HG03469 (cell line): ENCODE results near the gene SLC25A5.
"Not testable (repeated sequence)": the region's sequence is repeated elsewhere in the genome, so short reads cannot be mapped to it uniquely, and the experiment has no call there.

Experiments used
- ATAC-seq: cut with Tn5 transposase; IDR thresholded peaks from one replicate; pipeline ENCODE4 v1.9.1; 2021; ENCODE audit warnings: mild to moderate bottlenecking, moderate library complexity, moderate number of reproducible peaks; ENCODE audit not compliant: unreplicated experiment

The SLC25A5 gene

DNA sequence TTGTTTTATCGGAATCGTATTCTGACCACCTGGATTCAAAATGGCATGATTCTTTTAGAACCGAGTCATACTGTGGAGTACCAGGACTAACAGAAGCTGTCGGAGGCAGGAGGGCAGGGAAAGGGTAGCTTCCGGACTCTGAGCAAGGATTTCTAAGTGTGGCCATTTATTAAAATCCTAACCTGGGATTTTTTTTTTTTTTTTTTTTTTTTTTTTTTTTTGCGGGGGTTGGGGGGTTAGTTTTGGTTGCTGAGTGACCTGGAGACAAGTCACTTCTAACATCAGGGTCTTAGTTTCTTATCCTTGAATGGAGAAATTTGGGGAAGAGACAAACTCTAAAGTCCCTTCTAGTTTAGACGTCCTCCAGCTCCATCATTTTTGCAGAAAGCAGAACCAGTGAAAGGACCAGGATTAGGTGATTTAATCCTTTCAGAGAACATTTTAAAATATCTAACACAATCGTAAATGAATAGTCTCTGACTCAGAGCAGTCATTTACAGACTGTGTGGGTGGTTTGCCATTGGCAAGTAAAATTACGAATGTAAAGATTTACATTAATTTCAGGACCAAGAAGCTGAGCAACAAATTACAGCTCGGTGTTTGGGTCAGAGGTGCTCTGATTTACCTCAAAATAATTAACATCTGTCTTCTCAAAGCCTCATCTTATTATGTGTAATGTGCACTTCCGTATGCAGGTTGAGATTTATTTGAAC is 7.3 kb downstream of the SLC25A5 start:
- no peak for ATAC-seq

DNA sequence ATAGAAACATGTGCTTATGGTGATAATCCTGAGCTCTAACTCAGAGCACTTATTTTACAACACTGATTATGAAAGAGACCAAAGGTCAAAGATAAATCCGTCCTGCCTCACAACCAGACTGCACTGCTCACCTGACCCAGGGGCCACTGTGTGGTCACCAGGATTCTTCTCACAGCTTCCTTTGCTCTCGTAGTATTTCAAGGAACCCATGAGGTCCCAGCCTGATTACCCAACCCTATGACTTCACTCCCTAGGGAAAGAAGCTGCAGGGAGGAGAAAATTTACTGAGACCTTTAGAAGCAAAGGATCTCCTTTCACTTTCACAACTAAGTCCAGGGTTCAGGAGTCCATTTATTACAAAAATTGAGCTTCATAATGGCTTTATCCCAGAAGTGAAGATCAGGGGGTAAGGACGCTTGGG is 9.6 kb downstream of the SLC25A5 start:
- no peak for ATAC-seq

DNA sequence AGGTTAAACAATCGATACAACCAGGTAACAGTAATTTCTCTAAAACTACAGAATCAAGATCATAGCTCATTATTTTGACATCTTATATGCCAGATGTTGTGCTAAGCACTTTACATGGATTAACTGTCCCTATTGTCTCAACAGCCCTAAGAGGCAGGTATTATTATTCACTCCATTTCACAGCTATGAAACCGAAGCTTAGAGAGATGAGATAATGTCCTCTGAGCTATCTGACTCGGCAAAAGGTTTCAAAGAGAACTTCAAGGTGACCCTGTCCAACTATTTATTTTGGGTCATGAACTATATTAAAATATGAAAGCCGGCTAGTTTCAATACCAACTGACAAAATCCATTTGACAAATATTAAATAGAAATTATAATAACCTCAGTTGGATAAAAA is 10.3 kb downstream of the SLC25A5 start:
- no peak for ATAC-seq

DNA sequence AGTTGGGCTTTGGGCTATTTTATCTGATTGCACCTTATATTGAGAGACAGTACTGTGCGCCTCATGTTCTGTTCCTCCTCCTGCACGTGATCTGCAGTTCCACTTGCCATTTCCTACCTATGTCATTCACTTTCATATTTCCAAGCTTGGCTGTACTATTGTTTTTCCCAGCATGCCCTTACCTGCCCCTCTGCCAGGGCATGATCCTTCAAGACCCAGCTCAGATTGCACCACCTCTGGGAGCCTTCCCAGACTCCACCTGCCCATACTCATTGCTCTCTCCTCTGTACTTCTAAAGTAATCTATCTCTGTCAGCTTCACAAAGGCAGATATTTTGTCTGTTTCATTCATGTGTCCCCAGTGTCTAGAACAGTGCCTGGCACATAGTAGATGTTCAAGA is 11.6 kb downstream of the SLC25A5 start:
- ATAC-seq = no peak

DNA sequence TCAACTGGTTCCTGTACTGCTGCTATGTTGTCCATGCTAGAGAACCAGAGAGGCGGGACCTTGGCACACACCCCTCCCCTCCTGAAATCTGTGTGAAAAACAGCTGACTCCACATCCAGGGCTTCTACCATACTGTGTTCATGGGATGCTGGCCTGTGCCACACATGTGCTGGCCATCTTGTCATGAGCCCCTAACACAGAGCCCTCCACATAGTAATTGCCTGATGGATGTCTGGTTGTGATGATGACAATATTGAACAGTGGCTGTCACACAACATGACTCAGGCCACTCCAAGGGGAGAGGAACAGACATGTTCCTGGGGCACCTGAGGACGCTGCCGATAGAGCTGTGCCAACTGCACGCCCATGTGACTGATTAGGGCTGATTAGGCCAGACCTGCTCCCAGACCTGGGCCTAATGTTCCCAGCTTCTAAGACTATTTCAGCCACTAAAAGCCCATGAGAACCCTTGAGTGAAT is 13.1 kb downstream of the SLC25A5 start:
- ATAC-seq = no peak

DNA sequence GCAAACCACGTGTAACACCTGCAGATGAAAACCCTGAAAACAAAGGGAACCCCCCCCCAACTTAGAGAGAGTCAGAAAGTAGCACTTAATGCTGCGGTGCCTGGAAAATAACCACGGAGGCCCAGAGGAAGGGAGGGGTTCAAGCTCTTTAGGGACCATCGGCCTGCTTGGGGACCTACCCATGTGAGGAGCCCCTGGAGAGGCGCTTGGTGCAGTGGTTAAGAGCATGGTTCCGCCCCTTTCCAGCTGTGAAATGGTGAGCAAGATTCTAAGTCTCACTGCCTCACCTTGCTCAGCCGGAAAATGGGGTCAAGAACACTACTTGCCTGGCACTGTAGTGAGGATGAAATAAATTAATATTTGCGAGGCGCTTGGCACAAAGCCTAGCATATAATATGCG is 13.8 kb downstream of the SLC25A5 start:
- ATAC-seq = no peak

DNA sequence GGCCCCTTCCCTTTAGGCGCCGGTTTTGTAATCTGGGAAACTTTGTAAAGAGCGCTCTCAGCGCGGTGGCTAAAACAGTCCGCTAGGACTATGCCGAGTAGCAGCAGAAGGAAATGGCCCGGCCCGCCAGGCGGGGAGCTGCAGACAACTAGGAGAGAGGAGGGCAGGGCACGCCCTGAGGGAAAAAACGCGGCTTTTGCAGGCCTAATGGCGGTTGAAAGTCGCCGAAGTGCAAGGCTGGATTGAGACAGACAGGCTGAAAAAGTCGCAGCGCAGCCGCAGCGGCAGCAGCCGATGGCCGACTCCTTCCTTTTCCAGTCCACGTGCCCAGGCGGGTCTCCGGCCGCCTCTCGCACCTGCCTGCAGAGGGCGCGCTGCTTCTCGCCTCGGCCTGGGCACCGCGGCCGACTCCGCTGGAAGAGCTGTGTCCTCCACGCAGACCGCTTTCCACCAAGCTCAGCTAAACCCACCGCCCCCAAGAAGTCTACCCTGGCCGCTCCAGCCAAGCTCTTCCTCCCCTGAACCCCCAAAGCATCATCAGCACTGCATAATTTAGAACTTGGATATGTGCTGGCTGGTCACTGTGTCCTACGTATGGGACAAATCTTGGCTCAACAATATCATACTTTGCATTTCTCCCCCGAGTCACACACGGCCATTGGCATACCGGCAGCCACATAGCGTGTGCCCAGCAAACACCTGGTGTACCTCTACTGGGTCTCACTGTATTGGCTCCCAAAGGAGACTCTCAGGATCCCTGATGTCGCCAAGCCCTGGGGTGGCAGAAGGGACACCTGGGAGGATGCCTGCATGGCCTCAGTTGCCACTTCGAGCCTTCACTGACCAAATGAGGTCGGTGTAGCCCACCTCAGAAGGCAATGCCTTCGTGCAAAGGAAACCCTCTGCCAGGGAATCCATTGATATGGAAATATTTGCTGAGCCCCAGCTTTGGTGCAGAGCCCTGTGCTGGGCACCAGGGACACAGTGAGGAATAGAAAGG is 14.5 kb downstream of the SLC25A5 start:
- ATAC-seq = no peak

DNA sequence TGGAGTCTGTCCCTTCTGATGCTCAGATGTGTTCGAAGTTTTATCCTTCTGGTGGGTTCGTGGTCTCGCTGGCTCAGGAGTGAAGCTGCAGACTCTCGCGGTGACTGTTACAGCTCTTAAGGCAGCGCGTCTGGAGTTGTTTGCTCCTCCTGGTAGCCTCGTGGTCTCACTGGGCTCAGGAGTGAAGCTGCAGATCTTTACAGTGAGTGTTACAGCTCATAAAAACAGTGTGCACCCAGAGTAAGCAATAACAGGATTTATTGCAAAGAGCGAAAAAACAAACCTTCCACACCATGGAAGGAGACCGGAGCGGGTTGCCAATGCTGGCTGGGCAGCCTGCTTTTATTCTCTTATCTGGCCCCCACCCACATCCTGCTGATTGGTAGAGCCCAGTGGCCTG is 18.5 kb downstream of the SLC25A5 start:
- no peak for ATAC-seq

DNA sequence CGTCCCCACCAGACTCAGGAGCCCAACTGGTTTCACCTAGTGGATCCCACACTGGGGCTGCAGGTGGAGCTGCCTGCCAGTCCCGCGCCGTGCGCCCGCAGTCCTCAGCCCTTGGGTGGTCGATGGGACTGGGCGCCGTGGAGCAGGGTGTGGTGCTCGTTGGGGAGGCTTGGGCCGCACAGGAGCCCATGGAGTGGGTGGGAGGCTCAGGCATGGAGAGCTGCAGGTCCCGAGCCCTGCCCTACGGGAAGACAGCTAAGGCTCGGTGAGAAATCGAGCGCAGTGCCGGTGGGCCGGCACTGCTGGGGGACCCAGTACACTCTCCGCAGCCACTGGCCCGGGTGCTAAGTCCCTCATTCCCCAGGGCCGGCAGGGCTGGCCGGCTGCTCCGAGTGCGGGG is 19.5 kb downstream of the SLC25A5 start:
- not testable (repeated sequence) for ATAC-seq

DNA sequence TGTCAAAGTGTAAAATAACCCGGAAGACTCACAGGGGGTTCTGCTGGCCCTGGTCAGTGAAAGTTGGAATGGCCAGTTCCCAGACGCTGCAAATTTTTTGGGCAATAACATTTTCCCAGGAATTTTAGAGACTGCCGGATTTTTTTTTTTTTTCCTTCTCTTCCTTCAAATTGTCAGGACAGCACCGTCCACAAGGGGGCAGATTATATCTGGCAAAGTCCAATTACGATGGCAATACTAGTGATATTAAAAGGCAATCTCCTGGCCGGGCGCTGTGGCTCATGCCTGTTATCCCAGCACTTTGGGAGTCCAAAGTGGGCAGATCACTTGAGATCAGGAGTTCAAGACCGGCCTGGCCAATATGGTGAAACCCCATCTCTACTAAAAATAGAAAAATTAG is 20.5 kb downstream of the SLC25A5 start:
- no peak for ATAC-seq

DNA sequence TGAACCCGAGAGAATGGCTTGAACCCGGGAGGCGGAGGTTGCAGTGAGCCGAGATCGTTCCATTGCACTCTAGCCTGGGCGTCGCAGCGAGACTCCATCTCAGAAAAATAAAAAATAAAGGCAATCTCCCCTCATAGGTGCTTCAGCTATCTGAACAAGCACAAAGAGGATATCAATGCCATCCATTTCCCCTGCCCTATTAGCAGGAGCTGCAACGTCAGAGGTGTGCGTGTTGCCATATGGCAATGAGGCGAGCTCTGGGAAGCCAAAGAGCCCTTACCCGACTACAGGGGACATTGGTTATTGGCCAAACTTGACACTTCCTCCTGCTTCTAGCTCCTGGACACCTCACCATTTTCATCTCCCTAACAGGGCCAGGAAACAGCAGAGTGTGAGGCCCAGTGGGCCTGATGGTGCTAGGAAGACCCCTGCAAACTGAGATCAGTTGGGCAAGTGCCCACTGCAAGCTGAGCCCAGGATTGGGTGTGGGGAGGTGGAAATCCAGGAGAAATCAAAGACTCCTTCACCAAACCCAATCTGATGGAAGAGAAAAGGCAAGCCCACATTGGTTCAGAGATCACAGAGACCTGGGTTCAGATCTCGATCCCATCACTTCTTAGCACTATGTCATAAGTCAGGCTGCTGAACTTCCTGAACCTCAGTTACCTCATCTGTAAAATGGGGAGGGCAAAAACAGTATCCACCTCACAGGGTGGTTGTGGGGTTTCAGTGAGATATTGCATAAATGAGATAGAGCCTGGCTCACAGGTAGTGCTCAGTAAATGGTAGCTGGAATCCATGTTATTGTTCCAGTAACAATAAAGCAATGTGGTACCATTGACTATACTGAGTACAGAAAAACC is 21.2 kb downstream of the SLC25A5 start:
- ATAC-seq = no peak

DNA sequence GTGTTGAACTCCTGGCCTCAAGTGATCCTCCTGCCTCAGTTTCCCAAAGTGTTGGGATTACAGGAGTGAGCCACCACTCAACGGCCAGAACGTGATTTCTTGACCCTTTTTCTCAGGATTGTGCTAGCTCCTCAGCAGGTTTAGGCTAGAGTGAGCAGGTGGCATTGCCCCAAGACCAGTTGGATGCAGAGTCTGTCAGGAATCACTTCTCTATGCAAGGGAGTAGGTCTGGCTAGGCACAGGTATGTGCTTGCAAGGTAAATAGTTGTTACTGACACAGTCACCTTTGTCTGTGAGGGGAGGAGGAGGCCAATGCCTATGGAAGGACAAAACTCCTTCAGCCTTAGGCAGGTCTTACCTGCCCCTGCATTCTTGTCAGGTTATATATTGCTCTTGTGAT is 24.2 kb downstream of the SLC25A5 start:
- no peak for ATAC-seq

DNA sequence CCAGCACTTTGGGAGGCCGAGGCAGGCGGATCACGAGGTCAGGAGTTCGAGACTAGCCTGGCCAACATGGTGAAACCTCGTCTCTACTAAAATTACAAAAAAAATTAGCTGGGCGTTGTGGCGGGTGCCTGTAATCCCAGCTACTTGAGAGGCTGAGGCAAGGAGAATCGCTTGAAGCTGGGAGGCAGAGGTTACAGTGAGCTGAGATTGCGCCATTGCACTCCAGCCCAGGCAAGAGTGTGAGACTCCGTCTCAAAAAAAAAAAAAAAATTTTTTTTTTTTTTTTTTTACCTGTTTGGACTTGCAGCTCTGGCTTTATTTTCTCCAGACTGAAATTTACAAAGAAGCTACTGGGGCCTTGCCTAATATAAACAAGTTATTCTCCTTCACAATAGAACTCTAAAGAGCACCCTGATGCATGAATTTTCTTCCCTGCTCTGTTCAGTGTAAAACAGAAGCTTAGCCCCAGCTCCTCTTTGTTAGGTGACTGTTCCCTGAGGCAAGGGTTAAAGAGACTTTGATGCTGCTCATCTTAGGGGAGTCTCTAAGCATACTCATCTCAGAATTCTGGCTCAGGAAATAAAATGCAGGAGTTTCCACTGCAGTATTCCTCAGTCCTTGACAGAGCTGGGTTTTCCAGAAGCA is 25.7 kb downstream of the SLC25A5 start:
- ATAC-seq = not testable (repeated sequence)

DNA sequence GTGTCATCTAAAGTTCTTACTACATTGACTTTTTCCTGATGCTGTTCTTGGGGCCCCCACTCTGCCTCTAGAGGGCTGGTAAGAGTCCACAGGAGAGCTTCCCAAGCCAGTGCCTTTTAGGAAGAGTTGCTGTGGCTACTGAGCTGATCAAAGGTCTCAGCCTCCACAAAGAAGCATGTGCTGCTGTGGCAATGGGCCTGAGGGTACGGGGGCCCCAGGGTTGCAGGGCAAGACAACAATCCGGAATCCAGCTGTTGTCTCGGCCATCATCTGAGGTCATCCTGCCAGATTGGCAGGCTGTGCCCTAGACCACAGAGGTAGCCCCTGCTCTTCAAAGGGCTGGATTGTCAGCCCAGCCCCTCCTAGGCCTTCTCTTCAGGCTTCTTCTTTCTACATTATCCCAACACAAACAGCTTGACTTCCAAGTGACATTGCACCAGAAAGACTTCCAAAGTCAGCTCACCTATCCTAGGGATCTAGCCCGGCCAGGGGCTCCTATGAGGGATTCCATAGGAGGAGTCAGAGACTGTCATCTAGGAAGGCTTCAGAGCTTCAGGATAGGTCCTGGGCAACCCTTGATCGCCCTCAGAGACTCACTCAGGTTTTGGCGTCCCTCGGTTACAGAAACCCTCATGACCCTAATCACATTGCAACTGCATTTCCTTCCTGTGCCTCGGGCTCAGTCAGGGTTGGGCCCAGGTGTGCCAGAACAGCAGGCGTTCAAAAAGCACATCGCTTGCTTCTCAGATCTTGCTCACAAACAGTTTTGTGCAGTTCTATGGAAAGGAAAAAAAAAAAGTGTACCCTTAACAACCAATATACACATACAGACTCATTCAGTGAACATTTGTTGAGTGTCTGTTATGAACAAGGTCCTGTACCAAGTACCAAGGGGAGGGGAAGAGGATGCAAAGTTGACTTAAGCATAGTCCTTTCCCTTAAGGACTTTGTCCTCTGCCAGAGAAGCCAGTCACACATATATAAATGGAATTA is 27.8 kb downstream of the SLC25A5 start:
- no peak for ATAC-seq

DNA sequence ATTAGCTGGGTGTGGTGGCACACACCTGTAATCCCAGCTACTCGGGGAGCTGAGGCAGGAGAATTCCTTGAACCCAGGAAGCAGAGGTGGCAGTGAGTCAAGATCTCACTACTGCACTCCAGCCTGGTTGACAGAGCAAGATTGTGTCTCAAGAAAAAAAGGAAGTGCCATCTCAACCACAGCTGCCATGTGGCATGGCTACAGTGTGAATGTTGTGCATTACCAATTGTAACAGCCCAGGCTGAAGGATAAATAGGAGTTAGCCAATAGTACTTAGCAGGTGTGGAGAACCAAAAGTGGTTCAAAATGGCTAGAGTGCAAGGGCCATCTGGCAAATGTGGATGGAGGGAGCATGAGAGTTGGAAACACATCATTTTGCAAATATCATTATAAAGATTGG is 28.9 kb downstream of the SLC25A5 start:
- ATAC-seq = no peak

DNA sequence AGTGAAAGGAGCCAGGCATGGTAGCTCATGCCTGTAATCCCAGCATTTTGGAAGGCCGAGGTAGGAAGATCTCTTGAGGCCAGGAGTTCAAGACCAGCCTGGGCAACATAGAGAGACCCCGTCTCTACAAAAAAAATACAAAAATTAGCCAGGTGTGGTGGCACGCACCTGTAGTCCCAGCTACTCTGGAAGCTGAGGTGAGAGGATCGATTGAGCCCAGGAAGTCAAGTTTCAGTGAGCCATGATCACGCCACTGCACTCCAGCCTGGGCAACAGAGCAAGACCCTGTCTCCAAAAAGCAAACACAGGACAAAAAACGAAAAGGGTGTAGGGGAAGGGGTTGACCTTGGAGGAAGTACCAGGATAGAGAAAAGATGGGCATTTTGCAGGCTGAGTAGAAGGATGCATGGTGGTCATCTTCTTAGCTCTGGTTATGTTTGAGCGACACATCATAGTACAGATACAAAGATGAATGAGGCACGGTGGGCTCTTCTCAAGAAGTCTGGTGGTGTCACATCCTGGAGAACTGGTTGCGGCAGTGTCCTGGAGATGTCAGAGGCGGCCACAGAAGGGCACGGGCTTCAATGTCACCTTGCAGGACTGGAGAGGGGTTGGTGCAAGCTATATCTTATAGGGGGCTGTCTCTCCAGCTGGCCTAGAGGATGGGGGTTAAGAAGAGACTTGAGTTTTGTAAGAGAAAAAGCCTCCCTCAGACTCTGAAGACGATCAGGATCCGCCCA is 32.0 kb downstream of the SLC25A5 start:
- no peak for ATAC-seq

DNA sequence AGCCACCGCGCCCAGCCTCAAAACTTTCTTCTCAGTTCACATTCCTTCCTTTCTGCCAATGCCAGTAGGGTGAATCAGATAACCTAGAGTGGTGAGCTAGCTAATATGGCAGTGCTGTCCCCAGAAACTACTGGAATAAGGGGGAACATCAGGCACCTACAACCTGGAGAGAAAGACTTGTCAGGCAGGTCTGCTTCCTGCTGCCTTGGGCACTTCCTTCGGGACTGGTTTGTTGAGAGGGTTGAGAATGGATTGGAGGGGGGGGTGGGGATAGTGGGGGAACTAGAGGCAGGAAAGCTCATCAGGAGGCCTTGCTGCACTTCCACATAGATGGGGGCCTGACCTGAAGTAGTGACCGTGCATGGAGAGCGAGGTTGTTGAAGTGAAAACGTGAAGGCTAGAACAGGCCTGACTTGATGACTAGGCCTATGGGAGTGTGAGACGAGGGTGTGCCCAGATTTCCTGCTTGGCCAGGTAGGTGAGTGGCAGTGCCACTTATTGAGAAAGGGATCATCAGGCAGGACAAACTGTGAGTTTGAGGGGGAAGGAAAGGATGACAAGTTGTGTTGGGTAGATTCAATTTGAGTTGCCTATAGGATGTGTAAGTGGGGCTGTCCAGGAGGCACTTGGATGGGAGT is 33.4 kb downstream of the SLC25A5 start:
- ATAC-seq = no peak
